PC-3 (cell line): ENCODE measurements around the gene GFRA1.

Experiments used
- CTCF ChIP-seq: fragments of 300-600 bp; sonication (generic); conservative IDR thresholded peaks from 2 replicates; pipeline ENCODE4 v1.5.1; 2017; ENCODE audit warnings: antibody characterized with exemption, low read depth, mild to moderate bottlenecking, low read length
- EZH2 ChIP-seq: fragments of 300-600 bp; sonication (generic); IDR thresholded peaks from one replicate; pipeline ENCODE4 v1.6.1; 2017; ENCODE audit warnings: antibody characterized with exemption, mild to moderate bottlenecking, low read length; ENCODE audit not compliant: unreplicated experiment
- EZH2phosphoT487 ChIP-seq: fragments of 300-600 bp; sonication (generic); IDR thresholded peaks from 2 replicates; pipeline ENCODE4 v1.6.1; 2018; ENCODE audit warnings: mild to moderate bottlenecking, antibody characterized with exemption, low read length, borderline replicate concordance

GRCh38 chr10:116055252-116055916 lies 217.6 kb downstream of the GFRA1 start:
- TF ChIP-seq CTCF = no peak
- no peak for TF ChIP-seq EZH2
- no peak for TF ChIP-seq EZH2phosphoT487
